ENCODE results near the gene TTC32.
"Not testable (repeated sequence)": the region's sequence is repeated elsewhere in the genome, so short reads cannot be mapped to it uniquely, and the experiment has no call there.

TTC32 gene

DNA sequence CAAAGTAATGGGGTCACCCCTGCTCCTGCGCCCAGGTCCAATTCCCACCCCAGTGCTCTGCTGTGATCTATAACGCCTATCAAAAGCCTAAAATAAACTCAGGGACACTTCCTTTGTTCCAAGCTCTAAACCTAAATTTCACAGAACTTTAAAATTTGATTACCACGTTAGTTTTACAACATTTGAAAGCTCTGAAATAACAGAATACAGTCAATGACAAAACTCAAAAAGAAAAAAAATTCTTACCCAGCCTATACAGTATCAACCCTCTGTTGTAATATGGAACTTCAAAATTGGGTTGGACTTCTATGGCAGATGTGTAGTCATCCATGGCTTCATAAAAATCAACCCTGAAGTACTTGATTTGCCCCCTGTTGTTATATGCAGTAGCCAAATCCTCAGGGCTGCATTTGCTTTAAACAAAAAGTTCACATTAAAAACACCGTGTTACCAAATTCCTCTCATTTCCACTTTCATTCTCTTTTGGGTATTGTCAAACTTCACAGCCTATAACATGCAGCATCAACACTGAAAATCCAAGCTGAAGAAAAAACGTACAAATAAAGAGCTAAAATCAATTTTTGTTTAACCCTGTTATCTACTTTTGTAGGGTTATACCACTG lies 4.0 kb downstream of the TTC32 start:
- no peak overlapping the region for H3K4me3 ChIP-seq (ENCODE audit: low read depth, low read length)
- no peak for TF ChIP-seq CTCF (IDR thresholded peaks at IDR 0.05; ENCODE audit: borderline replicate concordance, insufficient read depth, low read depth, low read length)

DNA sequence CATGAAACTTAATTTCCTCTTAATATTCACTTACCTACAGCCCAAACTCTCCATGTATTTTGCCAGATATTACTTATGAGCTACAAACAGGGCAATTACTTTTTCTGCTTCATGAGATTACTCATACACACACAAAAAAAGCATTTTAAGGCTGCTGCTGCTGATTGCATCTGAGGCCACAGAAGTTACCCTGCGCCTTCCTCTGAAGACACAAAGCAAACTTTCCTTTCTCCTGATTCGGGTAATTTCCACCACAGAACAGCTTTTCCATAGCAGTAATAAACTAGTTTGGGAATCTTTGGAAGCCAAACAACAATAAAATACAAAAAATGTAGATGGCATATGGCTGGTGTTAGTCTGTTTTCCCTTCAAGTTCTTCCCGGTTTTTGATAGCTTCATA lies 6.2 kb downstream of the TTC32 start:
- TF ChIP-seq CTCF (IDR thresholded peaks at IDR 0.05; ENCODE audit: borderline replicate concordance, insufficient read depth, low read depth, low read length): no peak
- H3K4me3 ChIP-seq (ENCODE audit: low read depth, low read length): no peak overlapping the region

DNA sequence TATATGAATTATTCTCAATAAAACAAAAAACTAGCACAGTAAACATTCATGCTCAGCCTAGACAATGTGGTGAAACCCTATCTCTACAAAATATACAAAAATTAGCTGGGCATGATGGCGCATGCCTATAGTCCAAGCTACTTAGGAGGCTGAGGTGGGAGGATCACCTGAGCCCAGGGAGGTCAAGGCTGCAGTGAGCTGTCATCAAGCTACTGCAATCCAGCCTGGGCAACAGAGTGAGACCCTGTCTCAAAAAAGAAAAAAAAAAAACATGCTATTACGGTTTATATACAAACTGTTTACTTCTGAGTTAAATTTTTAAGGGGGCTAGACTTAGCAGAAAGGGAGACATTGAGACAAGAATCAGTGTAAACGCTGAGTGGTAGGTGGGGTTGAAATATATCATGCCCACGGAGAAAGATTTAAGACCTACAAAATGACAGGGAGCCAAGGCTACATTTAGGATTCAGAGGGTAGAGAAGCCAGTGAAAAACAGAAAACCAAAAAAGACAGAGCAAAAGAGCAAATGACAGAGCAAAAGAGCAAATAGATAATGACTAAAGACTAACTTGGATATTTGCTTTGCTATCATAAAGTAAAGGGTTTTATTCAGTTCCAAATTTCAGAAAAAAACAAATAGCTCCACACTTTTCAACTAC lies 7.5 kb downstream of the TTC32 start:
- TF ChIP-seq CTCF (IDR thresholded peaks at IDR 0.05; ENCODE audit: borderline replicate concordance, insufficient read depth, low read depth, low read length): no peak
- no peak overlapping the region for H3K4me3 ChIP-seq (ENCODE audit: low read depth, low read length)

DNA sequence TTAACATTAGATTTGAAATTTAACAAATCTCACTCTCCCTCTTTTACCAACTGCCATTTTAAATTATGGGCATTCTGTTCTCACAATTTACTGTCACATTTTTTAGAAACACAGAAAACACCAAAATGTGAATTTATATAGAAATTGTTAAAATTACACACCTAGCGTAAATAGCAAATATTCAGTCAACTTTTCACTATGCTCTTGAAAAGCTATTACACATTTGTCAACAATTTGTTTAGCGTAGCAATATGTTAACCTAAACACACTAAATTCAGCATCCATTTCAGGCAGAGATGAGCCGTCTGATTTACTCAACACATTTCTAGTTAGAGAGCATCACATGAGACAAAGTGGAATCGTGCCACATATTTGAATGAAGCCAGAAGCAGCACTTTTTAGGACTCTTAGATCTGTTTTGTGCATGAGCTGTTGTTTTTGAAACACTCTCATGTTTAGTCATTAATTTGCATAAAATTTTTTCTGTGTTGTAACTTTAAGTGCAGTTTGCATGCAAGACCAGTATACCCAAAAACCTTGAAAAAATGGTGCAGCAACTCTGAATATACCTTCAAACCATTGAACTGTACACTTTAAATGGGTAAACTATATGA lies 8.2 kb downstream of the TTC32 start:
- no peak for TF ChIP-seq CTCF (IDR thresholded peaks at IDR 0.05; ENCODE audit: borderline replicate concordance, insufficient read depth, low read depth, low read length)
- no peak overlapping the region for H3K4me3 ChIP-seq (ENCODE audit: low read depth, low read length)

GRCh38 chr2:19891971-19892370 lies 9.8 kb downstream of the TTC32 start:
- H3K4me3 ChIP-seq (ENCODE audit: low read depth, low read length): not testable (repeated sequence)

- no peak overlapping the region for H3K4me3 ChIP-seq (ENCODE audit: low read depth, low read length)
- TF ChIP-seq CTCF (IDR thresholded peaks at IDR 0.05; ENCODE audit: borderline replicate concordance, insufficient read depth, low read depth, low read length): no peak
Measured at GRCh38 chr2:19890104-19890503, 11.7 kb downstream of the TTC32 start.

- TF ChIP-seq CTCF (IDR thresholded peaks at IDR 0.05; ENCODE audit: borderline replicate concordance, insufficient read depth, low read depth, low read length): no peak
Measured at GRCh38 chr2:19888831-19889230, 13.0 kb downstream of the TTC32 start.

More at GRCh38 chr2:19888831-19889230, 13.0 kb downstream of the TTC32 start:
- H3K4me3 ChIP-seq (ENCODE audit: low read depth, low read length): no peak overlapping the region

Data from GM12875 (cell line).